WTC11 (cell line): ENCODE results near the gene PROSER2. TPM values are rescaled to one million over a fixed set of nuclear protein-coding genes. Genes with fewer than 3 reads are reported as not detected.

Source experiments
- ATAC-seq: fragments of 200-7000 bp; cut with Tn5 transposase; 2 replicates; pipeline ENCODE4 v1.10.0; 2021; ENCODE audit warnings: mild to moderate bottlenecking, moderate library complexity
- CTCF ChIA-PET: fragments of 300-600 bp; sonication (Branson Sonifier 250); formaldehyde crosslinking; loops from one replicate; lab custom pipeline; 2021; ENCODE audit warnings: antibody characterized with exemption; lab: Charles Lee
- POLR2A ChIA-PET: fragments of 350-600 bp; sonication (Branson Sonifier 250); formaldehyde crosslinking; loops from one replicate; lab custom pipeline; 2021; ENCODE audit warnings: antibody characterized with exemption; lab: Charles Lee
- DNase-seq: peaks from one replicate; pipeline ENCODE4 v3.0.0; 2021; ENCODE audit warnings: low spot score
- H3K27ac Mint-ChIP-seq: 2 replicates; pipeline ENCODE4 v1.8.0; 2021; ENCODE audit warnings: mixed read lengths
- H3K27me3 Mint-ChIP-seq: 2 replicates; pipeline ENCODE4 v1.8.0; 2021; ENCODE audit warnings: low read depth, mild to moderate bottlenecking, moderate library complexity, mixed read lengths
- H3K36me3 Mint-ChIP-seq: 2 replicates; pipeline ENCODE4 v1.8.0; 2021; ENCODE audit warnings: mixed read lengths
- H3K4me1 Mint-ChIP-seq: 2 replicates; pipeline ENCODE4 v1.8.0; 2022; ENCODE audit warnings: mixed read lengths
- H3K4me3 Mint-ChIP-seq: 2 replicates; pipeline ENCODE4 v1.8.0; 2021; ENCODE audit warnings: mild to moderate bottlenecking, moderate library complexity, mixed read lengths
- H3K9me3 Mint-ChIP-seq: 2 replicates; pipeline ENCODE4 v1.8.0; 2021; ENCODE audit warnings: mixed read lengths
- AFF4 ChIP-seq: sonication (generic); formaldehyde crosslinking; IDR thresholded peaks from 2 replicates; pipeline ENCODE4 v1.8.1; 2023; ENCODE audit warnings: mild to moderate bottlenecking, missing genetic modification reagents, borderline replicate concordance
- ATF3 ChIP-seq: sonication (generic); formaldehyde crosslinking; conservative IDR thresholded peaks from 2 replicates; pipeline ENCODE4 v1.8.1; 2022; ENCODE audit warnings: mild to moderate bottlenecking, missing genetic modification reagents
- GABPB1 ChIP-seq: sonication (generic); formaldehyde crosslinking; IDR thresholded peaks from 2 replicates; pipeline ENCODE4 v1.8.1; 2023; ENCODE audit warnings: mild to moderate bottlenecking, missing genetic modification reagents
- IRF2 ChIP-seq: sonication (generic); formaldehyde crosslinking; IDR thresholded peaks from 2 replicates; pipeline ENCODE4 v1.8.0; 2022; ENCODE audit warnings: low read depth, missing genetic modification reagents, borderline replicate concordance
- JAZF1 ChIP-seq: fragments of 250-450 bp; sonication (Bioruptor Pico); IDR thresholded peaks from 2 replicates; pipeline ENCODE4 v1.9.0; 2021; ENCODE audit warnings: moderate library complexity, mild to moderate bottlenecking, inconsistent platforms
- MLX ChIP-seq: sonication (generic); formaldehyde crosslinking; IDR thresholded peaks from 2 replicates; pipeline ENCODE4 v1.8.1; 2023; ENCODE audit warnings: mild to moderate bottlenecking, missing genetic modification reagents, moderate library complexity
- MXD4 ChIP-seq: fragments of 250-450 bp; sonication (Bioruptor Pico); IDR thresholded peaks from 2 replicates; pipeline ENCODE4 v1.8.0; 2021; ENCODE audit warnings: mild to moderate bottlenecking, moderate library complexity, borderline replicate concordance
- NFATC4 ChIP-seq: fragments of 250-450 bp; sonication (Bioruptor Pico); IDR thresholded peaks from 2 replicates; pipeline ENCODE4 v1.9.0; 2021; ENCODE audit warnings: mild to moderate bottlenecking
- NFYB ChIP-seq: sonication (generic); formaldehyde crosslinking; conservative IDR thresholded peaks from 2 replicates; pipeline ENCODE4 v1.8.0; 2022; ENCODE audit warnings: low read depth, missing genetic modification reagents
- NR3C1 ChIP-seq: sonication (generic); formaldehyde crosslinking; conservative IDR thresholded peaks from 2 replicates; pipeline ENCODE4 v1.8.1; 2023; ENCODE audit warnings: low read depth, mild to moderate bottlenecking, missing genetic modification reagents
- PREB ChIP-seq: sonication (generic); formaldehyde crosslinking; IDR thresholded peaks from 2 replicates; pipeline ENCODE4 v1.8.1; 2022; ENCODE audit warnings: mild to moderate bottlenecking, missing genetic modification reagents, moderate library complexity, borderline replicate concordance
- PRRX2 ChIP-seq: fragments of 250-450 bp; sonication (Bioruptor Pico); IDR thresholded peaks from 2 replicates; pipeline ENCODE4 v1.8.0; 2021; ENCODE audit warnings: mild to moderate bottlenecking
- SMAD4 ChIP-seq: sonication (generic); formaldehyde crosslinking; IDR thresholded peaks from 2 replicates; pipeline ENCODE4 v1.8.0; 2022; ENCODE audit warnings: mild to moderate bottlenecking, missing genetic modification reagents
- SOX15 ChIP-seq: fragments of 250-450 bp; sonication (Bioruptor Pico); IDR thresholded peaks from 2 replicates; pipeline ENCODE4 v1.9.0; 2021; ENCODE audit warnings: mild to moderate bottlenecking
- USF1 ChIP-seq: sonication (generic); formaldehyde crosslinking; IDR thresholded peaks from 2 replicates; pipeline ENCODE4 v1.8.0; 2022; ENCODE audit warnings: mild to moderate bottlenecking, missing genetic modification reagents
- USF2 ChIP-seq: sonication (generic); formaldehyde crosslinking; IDR thresholded peaks from 2 replicates; pipeline ENCODE4 v1.8.1; 2023; ENCODE audit warnings: mild to moderate bottlenecking, missing genetic modification reagents, moderate library complexity
- ZNF219 ChIP-seq: sonication (generic); formaldehyde crosslinking; IDR thresholded peaks from 2 replicates; pipeline ENCODE4 v1.8.0; 2023; ENCODE audit warnings: missing genetic modification reagents, mild to moderate bottlenecking, borderline replicate concordance
- ZNF263 ChIP-seq: sonication (generic); formaldehyde crosslinking; IDR thresholded peaks from 2 replicates; pipeline ENCODE4 v1.8.1; 2022; ENCODE audit warnings: low read depth, mild to moderate bottlenecking, moderate library complexity, missing genetic modification reagents
- ZNF281 ChIP-seq: sonication (generic); formaldehyde crosslinking; IDR thresholded peaks from 2 replicates; pipeline ENCODE4 v1.8.0; 2023; ENCODE audit warnings: mild to moderate bottlenecking, missing genetic modification reagents
- ZNF317 ChIP-seq: sonication (generic); formaldehyde crosslinking; IDR thresholded peaks from 2 replicates; pipeline ENCODE4 v1.8.1; 2023; ENCODE audit warnings: low read depth, mild to moderate bottlenecking, moderate library complexity, missing genetic modification reagents, borderline replicate concordance
- ZNF512 ChIP-seq: sonication (generic); formaldehyde crosslinking; IDR thresholded peaks from 2 replicates; pipeline ENCODE4 v1.8.1; 2022; ENCODE audit warnings: missing genetic modification reagents, borderline replicate concordance
- ZSCAN18 ChIP-seq: fragments of 250-450 bp; sonication (Bioruptor Pico); IDR thresholded peaks from 2 replicates; pipeline ENCODE4 v2.1.2; 2022; ENCODE audit warnings: mild to moderate bottlenecking, moderate library complexity
- total RNA-seq: library from RNA; stranded (reverse); gene quantifications from 3 replicates; pipeline ENCODE4 v1.2.3, GENCODE V29; 2021

Gene PROSER2
- total RNA-seq, 1 experiment from 2014 or later, result 8.5 TPM

- TF ChIP-seq AFF4 (CRISPR knock-in tag) (no peak), NR3C1 (no peak), ZNF219 (CRISPR knock-in tag) (no peak), JAZF1 (CRISPR knock-in tag) (no peak), USF2 (CRISPR knock-in tag) (no peak)
Observed at GRCh38 chr10:11835061-11835460, 11.9 kb downstream of the PROSER2 start (continued).

GRCh38 chr10:11835704-11836103 is 12.5 kb downstream of the PROSER2 start:
- POLR2A ChIA-PET, result no interaction called here
- no peak overlapping the region for H3K27ac Mint-ChIP-seq
- DNase-seq (no peak), ATAC-seq (no peak)
- TF ChIP-seq MLX (CRISPR knock-in tag), result no peak
- TF ChIP-seq ZNF317 (CRISPR knock-in tag), result no peak
- TF ChIP-seq NFYB, result no peak
- TF ChIP-seq ZSCAN18 (CRISPR knock-in tag), result no peak
- no peak for TF ChIP-seq ZNF512 (CRISPR knock-in tag)
- TF ChIP-seq GABPB1 (CRISPR knock-in tag), result no peak
- TF ChIP-seq MXD4 (CRISPR knock-in tag), result no peak
- TF ChIP-seq NFATC4 (CRISPR knock-in tag), result no peak
- TF ChIP-seq IRF2 (CRISPR knock-in tag), result no peak
- TF ChIP-seq PREB (CRISPR knock-in tag), result no peak
- TF ChIP-seq ZNF263 (CRISPR knock-in tag), result no peak
- no peak for TF ChIP-seq SMAD4 (CRISPR knock-in tag)
- TF ChIP-seq PRRX2 (CRISPR knock-in tag), result no peak
- TF ChIP-seq ATF3, result no peak
- no peak for TF ChIP-seq SOX15 (CRISPR knock-in tag)
- no peak for TF ChIP-seq ZNF281 (CRISPR knock-in tag)
- no peak for TF ChIP-seq USF1
- no peak overlapping the region for H3K4me3 Mint-ChIP-seq
- H3K9me3 Mint-ChIP-seq, result no peaks in the 10 kb centered on the region
- CTCF ChIA-PET, result no interaction called here
- no peaks in the 10 kb centered on the region for H3K27me3 Mint-ChIP-seq
- H3K4me1 Mint-ChIP-seq, result peaks cover 13% of the 10 kb centered on the region
- no peaks in the 10 kb centered on the region for H3K36me3 Mint-ChIP-seq
